ENCODE data around the gene PPP1R15B.

DNA sequence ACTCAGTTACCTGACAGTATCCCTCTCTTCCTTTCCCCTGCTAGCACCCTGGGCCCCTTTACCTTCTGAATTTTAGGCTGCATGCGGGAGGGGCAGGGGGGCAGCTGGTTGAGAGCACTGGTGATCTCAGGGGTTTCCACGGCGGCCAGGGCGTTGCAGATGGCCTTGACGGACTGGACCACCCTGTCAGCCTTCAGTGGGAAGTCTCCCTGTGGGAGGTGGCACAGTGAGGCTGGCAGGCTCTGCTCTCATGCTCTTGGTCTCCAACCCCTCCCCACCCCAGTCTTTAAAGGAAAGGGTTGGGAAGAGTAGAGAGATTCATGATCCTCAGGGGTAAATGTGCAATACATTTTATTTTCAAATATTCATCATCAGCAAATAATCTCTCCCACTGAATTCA lies 46.0 kb upstream of the PPP1R15B start:
- TF ChIP-seq, protein P1, sequence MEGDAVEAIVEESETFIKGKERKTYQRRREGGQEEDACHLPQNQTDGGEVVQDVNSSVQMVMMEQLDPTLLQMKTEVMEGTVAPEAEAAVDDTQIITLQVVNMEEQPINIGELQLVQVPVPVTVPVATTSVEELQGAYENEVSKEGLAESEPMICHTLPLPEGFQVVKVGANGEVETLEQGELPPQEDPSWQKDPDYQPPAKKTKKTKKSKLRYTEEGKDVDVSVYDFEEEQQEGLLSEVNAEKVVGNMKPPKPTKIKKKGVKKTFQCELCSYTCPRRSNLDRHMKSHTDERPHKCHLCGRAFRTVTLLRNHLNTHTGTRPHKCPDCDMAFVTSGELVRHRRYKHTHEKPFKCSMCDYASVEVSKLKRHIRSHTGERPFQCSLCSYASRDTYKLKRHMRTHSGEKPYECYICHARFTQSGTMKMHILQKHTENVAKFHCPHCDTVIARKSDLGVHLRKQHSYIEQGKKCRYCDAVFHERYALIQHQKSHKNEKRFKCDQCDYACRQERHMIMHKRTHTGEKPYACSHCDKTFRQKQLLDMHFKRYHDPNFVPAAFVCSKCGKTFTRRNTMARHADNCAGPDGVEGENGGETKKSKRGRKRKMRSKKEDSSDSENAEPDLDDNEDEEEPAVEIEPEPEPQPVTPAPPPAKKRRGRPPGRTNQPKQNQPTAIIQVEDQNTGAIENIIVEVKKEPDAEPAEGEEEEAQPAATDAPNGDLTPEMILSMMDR (IDR thresholded peaks at IDR 0.05) = no peak
- no peak for TF ChIP-seq POLR2A (IDR thresholded peaks at IDR 0.05)

Measured in esophagus squamous epithelium (tissue), 4 donors.